Neuron (in vitro differentiated cells): ENCODE data around the gene UNC13D.
"Not testable (repeated sequence)": the region's sequence is repeated elsewhere in the genome, so short reads cannot be mapped to it uniquely, and the experiment has no call there.

Experiments
- H2AFZ ChIP-seq: one replicate; pipeline ENCODE4 v1.6.1; 2013; ENCODE audit warnings: low read depth, mild to moderate bottlenecking, inconsistent platforms, low read length, moderate library complexity
- H3K27me3 ChIP-seq: one replicate; pipeline ENCODE4 v1.6.1; 2013; ENCODE audit warnings: low read length; ENCODE audit not compliant: insufficient read depth
- H3K36me3 ChIP-seq: one replicate; pipeline ENCODE4 v1.6.1; 2013; ENCODE audit warnings: low read length; ENCODE audit not compliant: insufficient read depth
- H3K4me1 ChIP-seq: one replicate; pipeline ENCODE4 v1.6.1; 2013; ENCODE audit warnings: low read length; ENCODE audit not compliant: insufficient read depth
- H3K4me3 ChIP-seq: 2 replicates; pipeline ENCODE4 v1.5.1; 2013; ENCODE audit warnings: mild to moderate bottlenecking, low read length, moderate library complexity
- H3K9me3 ChIP-seq: one replicate; pipeline ENCODE4 v1.6.1; 2013; ENCODE audit warnings: low read length

The UNC13D gene

GRCh38 chr17:75851693-75851991, 7.4 kb upstream of the UNC13D start:
- not testable (repeated sequence) for H2AFZ ChIP-seq
- H3K4me1 ChIP-seq, result peaks cover 13% of the 10 kb centered on the region
- peaks cover 44% of the 10 kb centered on the region for H3K36me3 ChIP-seq

GRCh38 chr17:75850928-75851692, 6.9 kb upstream of the UNC13D start:
- no peaks in the 10 kb centered on the region for H3K9me3 ChIP-seq
- H3K4me1 ChIP-seq, result peaks cover 8% of the 10 kb centered on the region
- no peak overlapping the region for H2AFZ ChIP-seq
- no peaks in the 10 kb centered on the region for H3K27me3 ChIP-seq
- H3K4me3 ChIP-seq, result no peak overlapping the region
- peaks cover 49% of the 10 kb centered on the region for H3K36me3 ChIP-seq

More at GRCh38 chr17:75851693-75851991, 7.4 kb upstream of the UNC13D start:
- H3K27me3 ChIP-seq, H3K9me3 ChIP-seq, H3K4me3 ChIP-seq: not testable (repeated sequence)

GRCh38 chr17:75849724-75850123, 5.5 kb upstream of the UNC13D start:
- Histone ChIP-seq H3K27me3 (no peaks in the 10 kb centered on the region), H2AFZ (no peak overlapping the region), H3K4me1 (peaks cover 8% of the 10 kb centered on the region), H3K36me3 (peaks cover 52% of the 10 kb centered on the region), H3K4me3 (no peak overlapping the region), H3K9me3 (no peaks in the 10 kb centered on the region)

GRCh38 chr17:75849279-75849646, 5.1 kb upstream of the UNC13D start:
- peaks cover 3% of the 10 kb centered on the region for H3K4me1 ChIP-seq
- no peak overlapping the region for H3K4me3 ChIP-seq
- no peaks in the 10 kb centered on the region for H3K27me3 ChIP-seq
- no peak overlapping the region for H2AFZ ChIP-seq
- peaks cover 52% of the 10 kb centered on the region for H3K36me3 ChIP-seq
- no peaks in the 10 kb centered on the region for H3K9me3 ChIP-seq

GRCh38 chr17:75848523-75849278, 4.5 kb upstream of the UNC13D start:
- Histone ChIP-seq H3K4me1 (no peaks in the 10 kb centered on the region), H3K4me3 (no peak overlapping the region), H3K27me3 (no peaks in the 10 kb centered on the region), H3K9me3 (no peaks in the 10 kb centered on the region), H3K36me3 (peaks cover 52% of the 10 kb centered on the region), H2AFZ (no peak overlapping the region)

GRCh38 chr17:75847614-75848522, 3.7 kb upstream of the UNC13D start:
- Histone ChIP-seq H2AFZ (no peak overlapping the region), H3K4me1 (no peaks in the 10 kb centered on the region), H3K9me3 (no peaks in the 10 kb centered on the region), H3K4me3 (no peak overlapping the region), H3K36me3 (peaks cover 52% of the 10 kb centered on the region), H3K27me3 (no peaks in the 10 kb centered on the region)

- H3K4me1 ChIP-seq, result no peaks in the 10 kb centered on the region
- no peaks in the 10 kb centered on the region for H3K27me3 ChIP-seq
- H2AFZ ChIP-seq, result no peak overlapping the region
- no peak overlapping the region for H3K4me3 ChIP-seq
- H3K9me3 ChIP-seq, result no peaks in the 10 kb centered on the region
- H3K36me3 ChIP-seq, result peaks cover 52% of the 10 kb centered on the region
Measured at GRCh38 chr17:75846692-75847613, 2.7 kb upstream of the UNC13D start.

GRCh38 chr17:75845933-75846691, 1.9 kb upstream of the UNC13D start:
- no peak overlapping the region for H2AFZ ChIP-seq
- no peaks in the 10 kb centered on the region for H3K4me1 ChIP-seq
- peaks cover 46% of the 10 kb centered on the region for H3K36me3 ChIP-seq
- H3K4me3 ChIP-seq, result no peak overlapping the region
- H3K9me3 ChIP-seq, result no peaks in the 10 kb centered on the region
- H3K27me3 ChIP-seq, result no peaks in the 10 kb centered on the region

GRCh38 chr17:75845058-75845711, 981 bp upstream of the UNC13D start:
- no peaks in the 10 kb centered on the region for H3K27me3 ChIP-seq
- H3K9me3 ChIP-seq, result no peaks in the 10 kb centered on the region
- peaks cover 39% of the 10 kb centered on the region for H3K36me3 ChIP-seq
- H3K4me3 ChIP-seq, result no peak overlapping the region
- no peak overlapping the region for H2AFZ ChIP-seq
- H3K4me1 ChIP-seq, result no peaks in the 10 kb centered on the region

- Histone ChIP-seq H2AFZ (no peak overlapping the region), H3K4me1 (no peaks in the 10 kb centered on the region), H3K9me3 (no peaks in the 10 kb centered on the region), H3K4me3 (no peak overlapping the region), H3K36me3 (peaks cover 35% of the 10 kb centered on the region), H3K27me3 (no peaks in the 10 kb centered on the region)
Measured at GRCh38 chr17:75844530-75845057, 390 bp upstream of the UNC13D start.

- H3K9me3 ChIP-seq, result no peaks in the 10 kb centered on the region
- H3K27me3 ChIP-seq, result no peaks in the 10 kb centered on the region
- H3K36me3 ChIP-seq, result peaks cover 20% of the 10 kb centered on the region
- no peaks in the 10 kb centered on the region for H3K4me1 ChIP-seq
- no peak overlapping the region for H2AFZ ChIP-seq
- no peak overlapping the region for H3K4me3 ChIP-seq
Measured at GRCh38 chr17:75842963-75843576, 1.1 kb downstream of the UNC13D start.
